Mucosa of descending colon (tissue), 3 donors: ENCODE data around the gene GNAZ. TPM values are rescaled to one million over a fixed set of nuclear protein-coding genes. Genes with fewer than 3 reads are reported as not detected.

Experiments
- ATAC-seq: fragments of 200-7000 bp; cut with Tn5 transposase; one replicate; pipeline ENCODE4 v1.9.1; 2020; ENCODE audit warnings: mild to moderate bottlenecking, moderate library complexity
- DNase-seq, 3 donors: peaks; one replicate each; pipeline ENCODE4 v3.0.0-alpha.2; 2020
- H3K36me3 ChIP-seq: fragments of 200-600 bp; one replicate; pipeline ENCODE4 v1.8.0; 2021; ENCODE audit warnings: low read depth, mild to moderate bottlenecking
- H3K4me1 ChIP-seq: fragments of 200-600 bp; one replicate; pipeline ENCODE4 v1.8.0; 2021; ENCODE audit warnings: low read depth, mild to moderate bottlenecking
- H3K4me3 ChIP-seq: fragments of 200-600 bp; one replicate; pipeline ENCODE4 v1.8.0; 2021; ENCODE audit warnings: mild to moderate bottlenecking
- H3K9me3 ChIP-seq: fragments of 200-600 bp; one replicate; pipeline ENCODE4 v1.8.0; 2021; ENCODE audit warnings: mild to moderate bottlenecking
- intact Hi-C, 2 donors: fragments of 100-400 bp; cut with DNase I in 1 of 2; cut with micrococcal nuclease in 1 of 2; formaldehyde crosslinking; loops; one replicate each; pipeline versions ENCODE4 v1.11.0 to v1.11.1; 2022; cut with DNase I, micrococcal nuclease
- total RNA-seq, 3 donors: library from RNA; stranded (reverse); fragmentation: NEBNext Ultra II Directional in 2 of 3; extraction: Animal tissue kit (Norgen Biotek cat#: 25700) in 2 of 3; gene quantifications; one replicate each; pipeline versions ENCODE4 v1.2.1 to v1.2.4, GENCODE V29; 2021 to 2023
- TF ChIP-seq, protein P1 (sequence below): fragments of 200-600 bp; IDR thresholded peaks from one replicate; pipeline ENCODE4 v1.8.0; 2022; ENCODE audit warnings: antibody characterized with exemption, mild to moderate bottlenecking
- donor health status: DM: no; HTN: no; CAD: no; lungs with moderate emphysema.
- donor health status: DM: no; HTN: no; CAD: no.
- donor health status: DM: no; HTN: yes; CAD: no.

GNAZ gene
- total RNA-seq, 3 donors from 2014 or later = 0.96 to 25.1 (median 1.7) TPM

DNA sequence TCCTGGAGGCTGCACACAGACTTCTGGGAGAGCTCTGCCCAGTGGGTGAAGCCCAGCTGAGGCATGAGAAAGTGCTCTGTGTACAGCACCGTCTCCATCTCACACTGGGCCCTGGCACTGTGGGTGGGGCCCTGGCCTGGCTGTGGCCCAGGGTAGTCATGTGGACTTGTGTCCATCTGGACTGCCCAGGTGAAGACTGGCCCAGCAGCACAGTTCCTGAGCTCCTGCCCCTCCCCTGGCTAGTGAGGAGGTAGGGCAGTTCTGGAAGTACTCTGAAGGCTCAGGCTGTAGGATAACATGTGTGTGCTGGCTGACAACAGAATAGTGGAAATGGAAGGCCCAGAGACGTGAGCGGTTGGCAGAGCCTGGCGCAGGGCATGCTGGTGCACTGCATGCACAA, 36.0 kb downstream of the GNAZ start:
- DNase-seq (peak in 1 of 3 donors; percentile 19), ATAC-seq (peak; percentile 21)
- Histone ChIP-seq H3K4me3 (no peak overlapping the region), H3K4me1 (no peaks in the 10 kb centered on the region), H3K36me3 (no peaks in the 10 kb centered on the region), H3K9me3 (no peaks in the 10 kb centered on the region)
- intact Hi-C loops = no loop called here
- TF ChIP-seq, protein P1, sequence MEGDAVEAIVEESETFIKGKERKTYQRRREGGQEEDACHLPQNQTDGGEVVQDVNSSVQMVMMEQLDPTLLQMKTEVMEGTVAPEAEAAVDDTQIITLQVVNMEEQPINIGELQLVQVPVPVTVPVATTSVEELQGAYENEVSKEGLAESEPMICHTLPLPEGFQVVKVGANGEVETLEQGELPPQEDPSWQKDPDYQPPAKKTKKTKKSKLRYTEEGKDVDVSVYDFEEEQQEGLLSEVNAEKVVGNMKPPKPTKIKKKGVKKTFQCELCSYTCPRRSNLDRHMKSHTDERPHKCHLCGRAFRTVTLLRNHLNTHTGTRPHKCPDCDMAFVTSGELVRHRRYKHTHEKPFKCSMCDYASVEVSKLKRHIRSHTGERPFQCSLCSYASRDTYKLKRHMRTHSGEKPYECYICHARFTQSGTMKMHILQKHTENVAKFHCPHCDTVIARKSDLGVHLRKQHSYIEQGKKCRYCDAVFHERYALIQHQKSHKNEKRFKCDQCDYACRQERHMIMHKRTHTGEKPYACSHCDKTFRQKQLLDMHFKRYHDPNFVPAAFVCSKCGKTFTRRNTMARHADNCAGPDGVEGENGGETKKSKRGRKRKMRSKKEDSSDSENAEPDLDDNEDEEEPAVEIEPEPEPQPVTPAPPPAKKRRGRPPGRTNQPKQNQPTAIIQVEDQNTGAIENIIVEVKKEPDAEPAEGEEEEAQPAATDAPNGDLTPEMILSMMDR = no peak

DNA sequence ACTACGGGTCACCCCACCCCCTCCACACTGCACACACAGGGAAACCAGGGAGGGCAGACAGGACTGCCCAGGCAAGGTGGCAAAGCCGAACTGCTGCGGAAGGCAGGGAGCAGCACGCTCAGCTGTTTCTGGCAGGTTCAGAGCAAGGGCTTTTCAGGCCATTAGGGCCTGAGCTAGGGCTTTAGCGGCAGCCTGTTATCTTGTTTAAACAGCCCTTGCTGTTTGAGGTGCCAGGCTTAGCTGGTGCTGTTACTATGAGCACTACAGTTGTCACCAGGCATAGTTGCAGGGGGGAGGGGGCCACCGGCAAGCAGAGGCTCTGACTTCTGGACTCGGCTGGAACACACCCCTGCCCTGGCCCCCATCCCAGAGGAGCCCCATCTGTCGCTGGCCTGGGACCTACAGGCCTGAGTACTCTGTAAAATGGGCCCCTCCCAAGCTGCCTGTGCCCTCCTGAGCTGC, 36.6 kb downstream of the GNAZ start:
- intact Hi-C loops = no loop called here
- DNase-seq (no peak), ATAC-seq (peak; percentile 3)
- Histone ChIP-seq H3K36me3 (no peaks in the 10 kb centered on the region), H3K9me3 (no peaks in the 10 kb centered on the region), H3K4me1 (no peaks in the 10 kb centered on the region), H3K4me3 (no peak overlapping the region)
- TF ChIP-seq, protein P1 = no peak

DNA sequence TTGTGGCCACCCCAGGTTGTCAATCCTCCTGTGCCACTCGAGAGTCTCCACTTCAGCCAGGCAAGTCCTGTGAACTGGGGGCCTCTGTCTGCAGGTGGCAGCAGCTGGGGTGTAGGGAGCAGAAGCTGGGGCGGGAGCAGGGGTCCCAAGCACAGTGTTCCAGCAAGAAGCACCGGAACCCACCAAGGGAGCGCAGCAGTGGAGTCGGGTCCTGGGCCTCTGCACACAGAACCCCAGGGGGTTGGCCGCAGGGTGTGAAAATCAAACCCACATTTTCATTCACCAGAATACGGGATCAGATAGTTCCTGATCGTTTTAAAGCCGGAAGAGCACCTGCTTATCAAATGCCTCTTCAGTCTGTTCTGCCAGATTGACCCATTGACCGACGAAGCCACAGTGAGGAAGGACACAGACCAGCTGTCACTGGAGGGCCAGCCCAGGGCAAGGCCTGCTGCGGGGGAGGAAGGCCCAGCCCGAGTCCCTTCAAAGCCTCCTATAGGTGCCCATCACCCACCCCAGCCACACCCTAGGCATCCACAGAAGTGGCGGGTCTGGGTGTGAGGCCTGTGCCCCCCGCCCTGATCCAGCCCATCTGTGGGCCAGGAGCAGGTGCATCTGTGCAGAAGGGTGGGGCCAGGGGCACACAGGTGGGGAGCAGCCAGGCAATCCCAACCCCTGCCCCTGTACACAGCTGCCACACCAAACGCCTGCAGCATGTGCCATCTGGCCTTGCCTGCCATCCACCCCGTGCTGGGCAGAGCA, 37.3 kb downstream of the GNAZ start:
- no peaks in the 10 kb centered on the region for H3K4me1 ChIP-seq
- intact Hi-C loops = no loop called here
- H3K36me3 ChIP-seq = no peaks in the 10 kb centered on the region
- peak; percentile 41 to 67 (median 61) for DNase-seq
- no peaks in the 10 kb centered on the region for H3K9me3 ChIP-seq
- H3K4me3 ChIP-seq = no peak overlapping the region
- ATAC-seq = peak; percentile 63
- TF ChIP-seq, protein P1 = no peak

DNA sequence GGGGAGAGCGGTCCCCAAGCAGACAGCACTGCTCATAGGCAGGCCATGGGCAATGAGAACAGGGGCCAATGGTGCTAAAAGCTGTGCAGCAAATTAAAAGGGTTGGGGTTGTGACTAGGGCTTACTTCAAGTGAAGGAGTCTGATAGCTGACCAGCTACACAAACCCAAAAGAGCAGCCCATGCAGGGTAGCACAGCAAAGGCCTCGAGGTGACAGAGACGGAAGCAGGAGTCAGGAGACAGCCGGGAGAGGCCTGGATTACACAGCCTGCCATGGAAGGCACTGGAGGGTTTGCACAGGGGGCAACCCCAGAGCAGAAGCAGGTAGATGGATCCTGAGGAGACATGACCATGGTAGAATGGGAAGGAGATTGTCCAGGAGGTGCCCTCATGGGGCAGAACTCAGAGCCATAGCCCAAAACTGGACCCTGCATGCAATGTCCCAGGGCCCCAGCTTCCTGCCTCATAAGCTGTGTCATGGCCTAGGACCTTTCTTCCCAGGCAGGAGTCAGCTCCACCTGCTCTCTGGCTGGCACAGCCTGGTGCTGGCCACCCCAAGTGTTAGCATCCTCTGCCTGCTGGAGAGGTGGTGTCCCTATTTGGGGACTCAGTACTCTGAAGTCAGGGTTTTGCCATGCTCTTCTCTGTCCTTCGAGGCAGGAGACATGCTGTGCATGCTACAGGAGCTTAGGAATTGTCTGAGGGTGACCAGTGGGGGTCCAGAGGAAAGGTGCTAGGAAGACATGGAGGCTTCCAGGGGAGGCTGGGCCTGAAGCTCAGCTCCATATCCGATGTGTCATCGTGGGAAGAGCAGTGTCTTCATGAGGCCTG, 38.1 kb downstream of the GNAZ start:
- no peaks in the 10 kb centered on the region for H3K4me1 ChIP-seq
- no peaks in the 10 kb centered on the region for H3K9me3 ChIP-seq
- no peak overlapping the region for H3K4me3 ChIP-seq
- TF ChIP-seq, protein P1 = no peak
- no peak for ATAC-seq
- H3K36me3 ChIP-seq = no peaks in the 10 kb centered on the region
- intact Hi-C loops = no loop called here
- DNase-seq = no peak

DNA sequence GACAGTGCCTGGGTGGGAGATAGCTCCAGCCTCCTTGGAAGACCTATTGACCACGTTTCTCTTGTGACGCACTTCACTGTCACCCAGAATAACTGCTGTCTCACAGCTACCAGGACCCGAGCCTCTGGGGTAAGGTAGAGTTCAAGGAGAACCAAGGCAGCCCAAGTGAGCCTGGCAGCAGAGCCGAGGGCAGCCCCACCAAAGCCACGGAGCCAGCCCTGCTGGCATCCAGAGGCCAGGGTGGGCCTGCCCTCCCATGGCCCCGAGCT, 38.7 kb downstream of the GNAZ start:
- intact Hi-C loops = no loop called here
- Histone ChIP-seq H3K9me3 (no peaks in the 10 kb centered on the region), H3K4me1 (no peaks in the 10 kb centered on the region), H3K4me3 (no peak overlapping the region), H3K36me3 (no peaks in the 10 kb centered on the region)
- DNase-seq (no peak), ATAC-seq (no peak)
- TF ChIP-seq, protein P1 = no peak
